DMS79 treated with DMSO at 0.1 percent for 48 hours (cell line): ENCODE results near the gene ACSL3.
"Not testable (repeated sequence)": the region's sequence is repeated elsewhere in the genome, so short reads cannot be mapped to it uniquely, and the experiment has no call there.

Experiments used
- DNase-seq: peaks from one replicate; lab custom pipeline; 2025; lab: John Stamatoyannopoulos, UW

Gene ACSL3

DNA sequence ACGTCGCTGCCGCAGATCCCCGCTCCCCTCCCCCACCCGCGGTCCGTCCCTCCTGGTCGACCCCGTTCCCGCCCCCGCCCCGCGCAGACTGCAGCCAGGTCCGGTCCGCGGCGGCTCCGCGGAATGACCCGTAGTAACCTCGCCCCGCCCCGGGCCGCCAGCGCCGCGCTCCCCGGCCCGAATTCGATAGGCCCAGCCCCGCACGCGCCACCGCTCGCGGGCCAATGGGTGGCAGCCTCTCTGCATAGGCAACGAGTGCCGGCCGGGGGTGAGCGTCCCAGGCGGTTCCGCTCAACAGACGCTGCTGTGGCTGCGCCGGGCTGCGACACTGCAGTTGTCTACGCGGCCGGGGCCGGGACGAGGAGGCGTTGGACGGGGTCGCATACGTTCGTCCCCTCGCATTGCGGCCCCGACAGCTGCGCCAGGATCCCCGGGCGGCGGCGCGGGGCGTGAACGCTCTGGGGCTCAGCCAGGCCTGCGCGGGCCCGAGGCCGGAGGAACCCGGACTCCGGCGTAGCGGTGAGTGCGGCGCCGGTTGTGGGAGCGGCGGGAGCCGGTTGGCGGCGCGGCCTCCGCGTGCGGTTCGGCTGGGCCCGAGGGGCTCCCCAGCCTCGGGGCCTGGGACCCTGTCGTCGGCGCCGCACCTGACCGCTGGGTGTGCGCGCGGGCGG is at the start of gene ACSL3:
Gene ACSL3, plus strand, starts transcription at position 297 of the 671 bp plus-strand sequence. CDS start 47,737 bp downstream, outside the sequence.
- DNase-seq = peak; percentile 85

DNA sequence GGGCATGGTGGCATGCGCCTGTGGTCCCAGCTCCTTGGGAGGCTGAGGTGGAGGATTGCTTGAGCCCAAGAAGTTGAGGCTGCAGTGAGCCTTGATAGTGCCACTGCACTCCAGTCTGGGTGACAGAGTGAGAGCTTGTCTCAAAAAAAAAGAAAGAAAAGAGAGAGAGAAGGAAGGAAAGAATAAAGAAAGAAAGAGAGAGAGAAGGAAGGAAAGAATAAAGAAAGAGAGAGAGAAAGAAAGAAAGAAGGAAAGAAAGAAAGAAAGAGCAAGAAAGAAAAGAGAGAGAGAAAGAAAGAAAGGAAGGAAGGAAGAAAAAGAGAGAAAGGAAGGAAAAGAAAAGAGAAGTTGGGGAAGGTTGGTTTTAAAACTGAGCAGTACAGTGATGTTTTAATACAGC is 49.0 kb upstream of the ACSL3 start:
- no peak for DNase-seq

DNA sequence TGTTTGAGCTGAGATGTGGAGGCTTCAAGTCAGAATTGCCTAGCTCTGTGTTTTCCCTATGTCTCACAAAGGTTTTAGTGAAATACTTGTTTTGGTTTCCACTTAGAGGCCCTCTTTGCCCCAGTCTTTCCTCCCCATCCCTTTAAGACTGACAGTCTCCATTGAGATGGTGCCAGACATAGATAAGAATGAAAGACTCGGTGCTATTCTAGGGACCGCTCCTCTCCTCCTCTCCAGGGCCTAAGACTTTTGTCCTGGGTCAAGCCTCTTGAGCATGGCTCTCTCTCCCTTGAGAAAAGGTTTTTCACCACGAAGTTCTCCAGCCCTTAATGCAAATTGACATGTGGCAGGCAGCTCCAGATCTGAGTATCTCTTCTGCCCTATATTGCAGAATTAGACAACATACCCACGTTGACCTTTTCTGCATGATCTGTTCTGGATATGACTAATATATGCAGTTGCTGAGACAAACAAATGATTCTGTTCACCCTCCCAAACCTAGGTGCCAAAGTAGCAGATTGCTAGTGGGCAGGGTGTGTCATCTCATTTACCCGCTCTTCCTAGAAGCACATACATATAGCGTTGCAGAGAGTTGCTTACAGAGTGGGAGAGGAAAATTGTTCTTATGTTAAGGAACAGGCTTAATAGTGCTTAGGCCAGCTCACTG is 47.5 kb upstream of the ACSL3 start:
- no peak for DNase-seq

DNA sequence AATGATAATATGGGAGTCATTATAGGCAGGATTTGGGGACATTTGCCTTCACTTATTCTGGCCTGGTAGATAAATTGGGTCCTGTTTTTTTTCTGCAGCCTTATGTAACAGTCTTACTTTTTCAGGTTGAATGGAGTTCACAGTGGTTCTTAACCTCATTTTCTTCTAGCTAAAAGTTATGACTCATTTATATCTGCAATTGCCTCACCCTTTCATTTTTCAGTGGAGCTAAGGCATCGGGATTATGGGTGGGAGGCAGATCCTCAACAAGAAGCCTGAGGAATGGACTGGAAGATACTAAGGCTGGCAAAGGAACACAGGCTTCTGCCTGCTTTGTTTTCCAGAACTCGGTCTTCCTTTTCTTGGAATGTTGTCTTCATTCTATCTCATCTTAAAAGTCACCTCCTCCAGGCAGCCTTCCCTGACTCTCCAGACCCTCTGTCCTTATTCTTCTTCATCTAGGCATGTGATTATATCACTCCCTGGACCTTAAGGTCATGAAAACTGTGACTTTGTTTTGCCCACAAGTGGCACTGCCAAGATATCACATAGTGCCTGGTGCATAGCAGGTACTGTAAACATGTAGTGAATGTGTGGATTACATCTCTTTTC is 41.0 kb upstream of the ACSL3 start:
- DNase-seq = no peak

DNA sequence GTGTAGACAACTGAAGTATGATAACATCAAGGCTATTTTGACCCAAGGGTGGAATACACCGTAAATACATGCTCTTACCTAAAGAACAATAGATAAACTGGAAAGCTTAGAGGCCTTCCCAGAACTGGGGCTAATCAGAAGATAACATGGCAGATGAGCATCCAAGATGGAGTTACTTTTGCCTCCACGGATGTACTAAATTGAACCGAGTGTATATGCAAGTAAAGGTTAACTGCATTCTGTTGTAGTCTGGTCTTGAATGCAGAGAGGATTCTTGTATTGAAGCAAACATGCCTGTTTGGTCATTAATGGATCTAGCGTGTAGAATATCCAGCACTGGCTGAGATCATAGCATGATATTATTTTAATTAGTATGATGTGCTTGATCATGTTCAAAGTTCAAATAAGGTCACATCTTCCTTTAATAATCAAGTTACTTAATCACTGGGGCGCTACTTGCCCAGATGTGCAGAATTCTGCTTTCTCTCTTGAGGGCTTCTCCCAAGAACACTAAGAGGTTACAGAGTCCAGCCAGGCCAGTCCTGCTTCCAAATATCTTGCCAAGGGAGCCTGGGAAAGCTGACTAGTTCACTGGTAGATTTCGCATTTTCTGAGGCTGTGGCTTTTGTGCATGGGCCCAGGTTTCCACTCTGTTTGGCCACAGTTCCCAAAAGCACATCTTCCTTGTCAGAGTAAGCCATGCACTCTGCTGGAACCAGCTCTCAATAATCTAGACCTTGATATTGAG is 37.5 kb upstream of the ACSL3 start:
- DNase-seq = no peak

DNA sequence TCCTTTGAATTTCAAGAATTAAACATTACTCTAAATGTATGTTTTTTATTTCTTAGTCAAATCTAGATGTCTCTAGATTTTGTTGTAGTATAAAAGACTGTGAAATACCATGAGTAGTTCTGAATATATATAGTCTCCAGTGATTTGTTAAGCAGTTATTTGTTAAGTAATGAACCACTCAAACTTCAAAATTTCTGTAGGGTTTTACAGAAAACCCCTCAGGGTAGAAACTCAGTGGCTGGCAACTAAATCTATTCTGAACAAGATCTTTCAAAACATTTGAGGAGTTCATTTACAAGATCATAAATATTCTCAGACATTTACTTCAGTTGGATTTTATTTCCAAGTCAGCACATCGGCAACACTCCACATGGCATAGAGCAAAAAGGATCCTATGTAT is 35.8 kb upstream of the ACSL3 start:
- no peak for DNase-seq

DNA sequence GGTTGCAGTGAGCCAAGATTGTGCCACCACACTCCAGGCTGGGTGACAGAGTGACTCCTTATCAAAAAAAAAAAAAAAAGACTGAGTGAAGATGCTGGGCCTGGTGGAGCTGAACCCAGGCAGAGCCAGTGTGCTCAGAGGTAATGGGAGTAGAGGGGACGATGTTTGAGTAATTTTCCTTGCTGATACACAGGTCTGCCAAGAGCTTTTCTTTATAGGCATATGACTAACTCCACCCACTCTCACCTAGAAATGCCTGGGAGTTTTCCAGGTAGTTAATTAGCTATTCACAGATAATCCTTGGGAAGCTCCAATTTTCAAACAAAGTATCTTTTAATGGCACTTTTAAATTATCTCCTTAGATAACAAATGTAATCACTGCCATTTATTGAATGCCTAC is 33.4 kb upstream of the ACSL3 start:
- DNase-seq = no peak

DNA sequence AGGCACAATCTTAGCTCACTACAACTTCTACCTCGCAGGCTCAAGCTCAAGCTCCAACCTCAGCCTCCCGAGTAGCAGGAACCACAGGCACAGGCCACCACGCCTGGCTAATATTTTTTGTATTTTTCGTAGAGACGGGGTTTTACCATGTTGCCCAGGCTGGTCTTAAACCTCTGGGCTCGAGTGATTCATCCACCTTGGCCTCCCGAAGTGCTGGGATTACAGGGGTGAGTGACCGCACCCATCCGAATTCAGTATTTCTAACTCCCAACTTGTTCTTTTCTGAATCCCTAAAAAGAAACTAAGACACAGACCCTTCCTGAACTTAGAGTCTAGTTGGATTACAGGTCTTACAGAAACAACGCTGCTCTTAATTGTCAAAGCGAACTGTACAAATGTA is 32.3 kb upstream of the ACSL3 start:
- DNase-seq = no peak

DNA sequence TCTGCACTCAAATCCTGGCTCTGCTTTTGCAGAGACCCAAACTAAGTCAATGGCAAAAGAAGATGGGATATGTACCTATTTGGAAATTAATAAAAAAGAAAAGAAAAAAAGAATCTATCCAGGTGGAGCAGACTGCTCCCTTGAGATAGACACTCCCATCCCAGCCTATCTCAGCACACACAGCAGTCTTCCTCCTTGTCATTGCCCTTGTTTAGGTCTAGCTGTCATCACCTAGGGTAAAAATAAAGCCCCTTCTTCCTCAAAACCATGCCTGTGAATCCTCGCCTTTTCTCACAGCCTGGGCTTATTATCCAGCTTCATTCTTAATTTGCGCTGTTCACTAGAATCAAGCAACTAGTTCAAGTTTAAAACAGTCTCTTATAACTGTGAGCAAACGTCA is 30.7 kb upstream of the ACSL3 start:
- DNase-seq = no peak

DNA sequence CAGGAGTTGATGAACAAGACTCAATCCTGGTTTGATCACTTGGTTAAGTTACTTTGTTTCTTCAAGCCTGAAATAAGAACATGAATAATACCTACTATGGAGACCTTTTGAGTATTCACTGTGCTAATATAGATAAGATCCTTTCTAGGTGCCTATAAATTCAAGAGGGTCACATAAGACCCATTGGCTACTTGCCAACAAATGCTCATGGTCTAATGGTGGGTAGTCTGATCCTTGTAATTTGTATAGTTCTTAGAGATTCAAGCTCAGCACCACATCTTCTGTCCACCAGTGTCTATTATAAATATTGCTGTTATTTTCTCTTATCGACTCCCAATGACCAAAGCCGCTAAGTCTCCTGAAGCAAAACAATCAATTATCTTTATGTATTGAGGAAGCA is 27.4 kb upstream of the ACSL3 start:
- peak; percentile 17 for DNase-seq

DNA sequence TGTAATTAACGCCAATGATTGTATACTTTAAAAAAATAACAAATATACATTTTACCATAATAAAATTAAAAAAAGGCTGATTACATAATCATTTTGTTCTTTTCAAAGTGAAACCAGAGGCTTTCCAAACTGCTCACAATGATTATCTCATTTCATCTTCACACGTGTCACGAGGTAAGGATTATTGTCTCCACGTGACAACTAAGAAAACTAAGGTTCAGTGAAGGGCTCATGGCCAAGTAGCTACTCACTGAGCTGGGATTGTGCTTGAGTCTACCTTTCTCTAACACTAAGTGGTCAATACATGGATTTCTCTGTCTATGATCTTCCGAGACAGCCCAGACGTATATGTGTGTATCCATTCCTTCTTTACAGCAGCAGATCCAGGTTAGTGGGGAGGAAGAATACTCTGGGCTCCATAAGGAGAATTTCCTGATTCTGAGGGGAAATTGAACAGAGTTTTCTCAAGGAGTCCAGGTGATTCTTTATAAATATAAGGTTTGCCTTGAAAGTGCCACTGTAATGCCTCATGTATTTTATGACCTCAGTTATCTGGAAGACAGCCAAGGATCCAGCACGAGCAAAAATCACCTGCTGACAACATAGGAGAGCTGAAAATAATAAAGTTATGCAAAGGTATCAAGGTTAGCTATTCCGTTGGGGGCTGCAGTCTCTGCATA is 25.6 kb upstream of the ACSL3 start:
- peak; percentile 91 for DNase-seq

DNA sequence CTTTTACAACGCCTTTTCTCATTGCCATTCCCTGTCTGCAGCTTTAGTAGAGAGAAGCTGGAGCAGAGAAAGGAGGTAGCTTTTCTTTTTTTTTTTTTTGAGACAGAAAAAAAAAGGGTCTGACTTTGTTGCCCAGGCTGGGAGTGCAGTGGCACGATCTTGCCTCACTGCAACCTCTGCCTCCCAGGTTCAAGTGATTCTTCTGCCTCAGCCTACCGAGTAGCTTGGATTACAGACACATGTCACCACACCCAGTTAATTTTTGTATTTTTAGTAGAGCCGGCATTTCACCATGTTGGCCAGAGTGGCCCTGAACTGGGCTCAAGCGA is 25.0 kb upstream of the ACSL3 start:
- DNase-seq = no peak

DNA sequence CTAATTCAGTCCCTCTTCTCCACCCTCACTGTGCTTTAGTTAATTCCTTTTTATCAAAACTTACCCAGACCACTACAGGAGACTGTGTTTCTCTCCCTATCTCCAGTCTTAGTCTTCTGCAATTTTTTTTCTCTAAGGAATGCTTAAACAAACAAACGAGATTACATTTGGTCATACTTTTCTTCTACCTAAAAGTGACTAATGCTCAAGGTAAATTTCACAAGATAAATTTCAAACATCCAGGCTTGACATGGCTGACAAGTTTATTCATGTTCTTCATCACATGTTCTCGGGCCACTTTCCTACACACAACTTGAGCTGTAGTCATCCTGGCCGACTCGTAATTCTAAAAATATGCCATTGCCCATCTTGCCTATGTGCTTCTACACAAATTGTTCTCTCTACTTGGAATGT is 23.2 kb upstream of the ACSL3 start:
- DNase-seq = no peak

DNA sequence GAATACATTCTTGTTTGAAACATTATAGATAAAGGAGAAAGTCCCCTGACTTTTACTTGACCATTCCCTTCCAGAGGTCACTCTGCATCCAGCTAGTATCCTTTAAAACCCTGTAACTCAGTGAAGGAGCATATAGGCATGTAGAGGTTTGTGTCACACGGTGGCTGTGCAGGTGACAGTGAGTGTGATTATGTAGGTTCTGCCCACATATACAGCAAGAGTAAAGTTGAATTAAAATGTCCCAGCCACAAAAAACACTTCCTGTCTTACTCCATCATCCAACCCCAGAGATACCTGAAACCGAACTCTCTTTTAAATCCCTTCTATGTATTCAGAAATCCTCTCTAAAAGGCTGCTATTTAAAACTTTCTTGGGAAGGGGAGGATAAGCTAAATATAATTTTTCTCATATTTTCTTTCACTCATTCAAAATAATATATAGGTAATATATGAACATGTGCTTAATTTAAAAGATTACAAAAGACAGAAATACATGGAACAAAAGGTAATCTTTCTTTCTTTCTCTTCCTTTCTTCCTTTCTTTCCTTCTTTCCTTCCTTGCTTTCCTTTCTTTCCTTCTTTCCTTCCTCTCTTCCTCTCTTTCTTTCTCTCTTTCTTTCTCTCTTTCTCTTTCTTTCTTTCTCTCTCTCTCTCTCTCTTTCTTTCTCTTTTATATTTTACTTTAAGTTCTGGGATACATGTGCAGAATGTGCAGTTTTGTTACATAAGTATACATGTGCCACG is 20.6 kb upstream of the ACSL3 start:
- DNase-seq = no peak

DNA sequence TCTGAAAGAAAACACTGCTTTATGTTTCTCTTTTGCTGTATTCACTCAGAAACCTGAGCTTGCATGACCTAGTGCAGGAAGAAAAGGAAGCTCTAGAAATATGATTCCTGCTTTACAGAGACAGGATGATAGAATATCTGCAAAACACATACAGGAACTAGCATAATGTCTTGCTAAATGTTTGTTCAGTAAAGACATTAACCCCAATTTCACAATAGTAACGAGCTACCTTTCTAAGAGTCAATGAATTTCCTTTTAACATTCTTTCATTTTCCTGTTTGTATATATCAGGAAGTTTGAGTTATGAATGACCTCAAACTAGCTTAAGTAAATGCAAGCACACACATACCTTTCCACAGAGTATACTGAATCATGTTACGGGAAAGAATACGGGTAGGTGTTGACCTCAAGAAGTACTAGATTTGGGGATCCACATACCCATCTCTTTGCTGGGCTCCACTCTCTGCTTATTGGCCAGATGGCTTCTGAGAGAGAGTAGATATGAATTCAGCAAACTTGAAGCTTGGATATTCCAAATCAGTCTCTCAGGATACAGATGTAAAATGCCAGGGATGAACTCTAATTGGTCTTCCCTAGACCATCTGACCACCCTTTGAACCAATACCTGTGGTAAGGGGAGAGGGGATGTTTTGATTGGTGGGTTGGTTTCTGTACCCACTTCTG is 18.2 kb upstream of the ACSL3 start:
- peak; percentile 8 for DNase-seq

DNA sequence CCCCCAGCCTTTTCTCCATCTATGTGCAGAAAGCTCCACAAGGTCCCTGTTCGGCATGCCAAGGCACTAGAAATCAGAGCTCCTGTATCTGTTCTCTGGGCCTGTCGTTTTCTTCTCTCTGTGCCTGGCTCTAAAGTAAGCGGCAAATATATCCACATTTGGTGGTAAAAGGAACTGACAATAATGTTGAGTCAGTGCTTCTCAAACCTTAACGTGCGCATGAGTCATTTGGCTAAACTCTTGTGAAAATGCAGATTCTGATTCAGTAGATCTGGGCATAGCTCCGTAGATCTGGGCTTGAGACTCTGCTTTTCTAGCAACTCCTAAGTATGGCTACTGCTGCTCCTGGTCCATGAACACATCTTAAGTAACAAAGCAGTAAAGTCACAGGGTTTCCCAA is 16.5 kb upstream of the ACSL3 start:
- no peak for DNase-seq

DNA sequence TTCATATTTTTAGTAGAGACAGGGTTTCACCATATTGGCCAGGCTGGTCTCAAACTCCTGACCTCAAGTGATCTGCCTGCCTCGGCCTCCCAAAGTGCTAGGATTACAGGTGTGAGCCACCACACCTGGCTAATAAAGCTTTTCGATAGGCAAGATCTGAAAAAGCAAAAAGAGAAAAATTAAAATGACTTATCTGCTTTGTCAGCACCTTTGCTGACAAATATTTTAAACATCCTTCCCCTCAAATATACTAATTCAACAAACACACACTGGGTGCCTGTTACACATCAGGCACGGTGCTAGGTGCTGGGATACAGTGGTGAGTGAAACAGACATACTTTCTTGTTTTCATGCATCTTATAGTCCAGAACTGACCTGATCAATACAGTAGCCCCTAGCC is 15.5 kb upstream of the ACSL3 start:
- DNase-seq = not testable (repeated sequence)

DNA sequence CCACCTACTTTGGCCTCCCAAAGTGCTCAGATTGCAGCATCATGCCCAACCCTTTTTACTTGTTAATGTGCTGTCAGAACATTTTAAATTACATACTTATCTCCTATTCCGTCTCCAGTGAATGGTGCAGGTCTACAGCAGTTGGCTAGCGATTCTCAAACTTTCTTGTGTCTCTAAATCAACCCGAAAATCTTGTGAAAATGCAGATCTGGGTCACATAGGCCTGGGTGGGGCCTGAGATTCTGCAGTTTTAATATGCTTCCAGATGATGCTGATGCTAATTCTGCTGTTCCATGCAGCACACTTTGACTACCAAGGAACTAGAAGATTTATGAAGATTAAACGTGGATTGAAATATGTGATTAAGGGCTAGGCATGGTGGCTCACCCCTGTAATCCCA is 14.8 kb upstream of the ACSL3 start:
- DNase-seq = no peak

DNA sequence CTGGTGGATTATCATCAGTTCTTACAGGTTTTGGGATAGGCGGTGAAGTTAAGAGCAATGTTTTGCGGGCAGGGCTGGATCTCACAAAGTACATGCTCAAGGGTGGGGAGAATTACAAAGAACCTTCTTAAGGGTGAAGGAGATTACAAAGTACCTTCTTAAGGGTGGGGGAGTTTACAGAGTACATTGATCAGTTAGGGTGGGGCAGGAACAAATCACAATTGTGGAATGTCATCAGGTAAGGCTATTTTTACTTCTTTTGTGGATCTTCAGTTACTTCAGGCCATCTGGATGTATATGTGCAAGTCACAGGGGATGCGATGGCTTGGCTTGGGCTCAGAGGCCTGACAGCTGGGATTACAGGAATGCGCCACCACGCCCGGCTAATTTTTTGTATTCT is 12.8 kb upstream of the ACSL3 start:
- not testable (repeated sequence) for DNase-seq

DNA sequence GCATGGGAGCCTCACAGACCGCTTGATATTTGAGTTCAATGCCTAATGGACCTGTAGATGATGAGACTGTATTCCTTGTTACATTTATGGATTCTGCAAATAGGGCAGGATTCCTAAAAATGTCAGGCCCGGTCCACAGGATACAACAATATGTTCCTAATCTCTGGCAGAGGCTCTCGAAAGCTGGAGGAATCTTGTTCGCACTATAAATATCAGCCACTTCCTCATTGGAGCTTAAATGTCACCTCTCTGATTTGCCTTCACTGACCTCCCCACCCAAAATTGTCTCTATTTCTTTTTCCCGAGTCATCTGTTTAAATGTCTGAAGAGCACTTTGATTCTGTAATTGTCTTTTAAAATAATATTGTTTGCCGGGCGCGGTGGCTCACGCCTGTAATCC is 12.0 kb upstream of the ACSL3 start:
- no peak for DNase-seq
